BJ (cell line): ENCODE data around the gene SGSM1. TPM values are rescaled to one million over a fixed set of nuclear protein-coding genes. Genes with fewer than 3 reads are reported as not detected.

Experiments used
- CTCF ChIA-PET: fragments of 350-600 bp; formaldehyde crosslinking; extraction: SDS; loops from one replicate; lab custom pipeline; 2021; ENCODE audit warnings: antibody characterized with exemption, inconsistent platforms; lab: Yijun Ruan, JAX
- POLR2A ChIA-PET: fragments of 300-600 bp; sonication (Branson Sonifier 250); formaldehyde crosslinking; extraction: SDS; loops from one replicate; lab custom pipeline; 2021; ENCODE audit warnings: antibody characterized with exemption; lab: Charles Lee
- DNase-seq: peaks from one replicate; pipeline ENCODE4 v3.0.0-alpha.2; 2011; ENCODE audit warnings: low read depth
- H3K27me3 ChIP-seq: 2 replicates; pipeline ENCODE4 v1.6.0; 2011; ENCODE audit warnings: low read length; ENCODE audit not compliant: control insufficient read depth, insufficient read depth
- H3K36me3 ChIP-seq: 2 replicates; pipeline ENCODE4 v1.5.1; 2011; ENCODE audit warnings: low read length; ENCODE audit not compliant: control insufficient read depth, insufficient read depth
- H3K4me3 ChIP-seq: 2 replicates; pipeline ENCODE4 v1.5.1; 2011; ENCODE audit warnings: low read depth, mild to moderate bottlenecking, control low read depth, low read length
- polyA plus RNA-seq: library from polyadenylated mRNA; depleted of rRNA; stranded (reverse); fragments of >200 nt; gene quantifications from 2 replicates; pipeline ENCODE4 v1.2.3, GENCODE V29; 2011
- TF ChIP-seq, protein P1 (sequence below): IDR thresholded peaks from 2 replicates; pipeline ENCODE4 v1.5.1; 2011; ENCODE audit warnings: low read depth, mild to moderate bottlenecking, control low read depth, inconsistent platforms, low read length, moderate library complexity; ENCODE audit not compliant: insufficient read depth

The SGSM1 gene
- polyA plus RNA-seq, 1 experiment = not detected

DNA sequence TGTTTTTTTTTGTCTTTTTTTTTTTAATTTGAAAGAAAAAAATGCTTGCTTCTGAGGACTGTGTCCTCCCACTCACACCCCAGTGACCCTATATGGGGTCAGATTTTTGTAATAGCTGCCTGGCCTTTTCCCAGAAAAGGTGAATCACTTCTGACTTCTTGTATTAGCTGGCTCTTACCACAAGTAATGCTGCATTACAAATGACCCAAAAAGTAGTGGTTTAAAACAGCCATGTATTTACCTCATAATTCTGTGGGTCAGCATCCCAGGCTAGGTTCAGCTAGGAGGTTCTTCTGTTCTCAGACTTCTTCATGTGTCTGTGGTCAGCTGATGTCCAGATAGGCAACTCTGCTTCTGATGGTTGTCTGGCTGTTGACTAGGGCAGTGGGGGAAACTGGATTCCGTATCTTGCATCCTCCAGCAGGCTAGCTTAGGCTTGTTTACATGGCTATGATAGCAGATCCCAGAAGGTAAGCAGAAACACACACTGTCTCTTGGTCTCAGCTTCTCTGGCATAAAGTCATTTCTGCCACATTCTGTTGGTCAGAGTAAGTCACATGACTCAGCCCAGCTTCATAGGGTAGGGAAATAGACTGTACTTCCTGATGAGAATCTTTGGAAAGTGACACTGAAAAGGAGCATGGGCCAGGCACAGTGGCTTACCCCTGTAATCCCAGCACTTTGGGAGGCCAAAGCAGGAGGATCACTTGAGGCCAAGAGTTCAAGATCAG, 121.0 kb downstream of the SGSM1 start:
- TF ChIP-seq, protein P1, sequence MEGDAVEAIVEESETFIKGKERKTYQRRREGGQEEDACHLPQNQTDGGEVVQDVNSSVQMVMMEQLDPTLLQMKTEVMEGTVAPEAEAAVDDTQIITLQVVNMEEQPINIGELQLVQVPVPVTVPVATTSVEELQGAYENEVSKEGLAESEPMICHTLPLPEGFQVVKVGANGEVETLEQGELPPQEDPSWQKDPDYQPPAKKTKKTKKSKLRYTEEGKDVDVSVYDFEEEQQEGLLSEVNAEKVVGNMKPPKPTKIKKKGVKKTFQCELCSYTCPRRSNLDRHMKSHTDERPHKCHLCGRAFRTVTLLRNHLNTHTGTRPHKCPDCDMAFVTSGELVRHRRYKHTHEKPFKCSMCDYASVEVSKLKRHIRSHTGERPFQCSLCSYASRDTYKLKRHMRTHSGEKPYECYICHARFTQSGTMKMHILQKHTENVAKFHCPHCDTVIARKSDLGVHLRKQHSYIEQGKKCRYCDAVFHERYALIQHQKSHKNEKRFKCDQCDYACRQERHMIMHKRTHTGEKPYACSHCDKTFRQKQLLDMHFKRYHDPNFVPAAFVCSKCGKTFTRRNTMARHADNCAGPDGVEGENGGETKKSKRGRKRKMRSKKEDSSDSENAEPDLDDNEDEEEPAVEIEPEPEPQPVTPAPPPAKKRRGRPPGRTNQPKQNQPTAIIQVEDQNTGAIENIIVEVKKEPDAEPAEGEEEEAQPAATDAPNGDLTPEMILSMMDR = no peak
- no peaks in the 10 kb centered on the region; the same call in 1 of the 2 replicates for H3K27me3 ChIP-seq
- ChIA-PET CTCF (interaction anchor here (3.3 kb wide), 1 partner anchor 11 kb away, joined by 21 read pairs; no protein-coding TSS in a partner anchor), POLR2A (no interaction called here)
- H3K4me3 ChIP-seq = no peak overlapping the region
- no peak for DNase-seq
- H3K36me3 ChIP-seq = no peaks in the 10 kb centered on the region

DNA sequence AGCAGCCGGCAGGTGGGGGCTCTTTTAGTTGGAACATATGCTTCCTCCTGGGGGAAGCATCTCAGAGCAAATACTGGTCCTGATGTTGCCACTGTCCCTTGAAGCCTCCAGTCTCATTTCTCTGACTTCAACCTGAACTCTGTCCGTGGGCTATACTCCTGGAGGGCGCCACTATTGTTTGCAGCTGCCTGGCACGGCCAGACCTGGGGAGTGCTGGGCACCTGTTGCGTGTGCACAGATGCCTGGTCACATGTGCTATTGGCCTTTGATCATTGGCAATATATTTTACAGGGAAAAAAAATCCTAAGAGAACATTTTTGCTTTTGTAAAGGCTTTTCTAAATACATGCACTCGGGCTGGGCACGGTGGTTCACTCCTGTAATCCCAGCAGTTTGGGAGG, 122.3 kb downstream of the SGSM1 start:
- H3K27me3 ChIP-seq = no peaks in the 10 kb centered on the region; the same call in 1 of the 2 replicates
- no peak overlapping the region for H3K4me3 ChIP-seq
- TF ChIP-seq, protein P1 = no peak
- no peak for DNase-seq
- ChIA-PET CTCF (interaction anchor here (3.3 kb wide), 1 partner anchor 9 kb away, joined by 21 read pairs; no protein-coding TSS in a partner anchor), POLR2A (no interaction called here)
- no peaks in the 10 kb centered on the region for H3K36me3 ChIP-seq

DNA sequence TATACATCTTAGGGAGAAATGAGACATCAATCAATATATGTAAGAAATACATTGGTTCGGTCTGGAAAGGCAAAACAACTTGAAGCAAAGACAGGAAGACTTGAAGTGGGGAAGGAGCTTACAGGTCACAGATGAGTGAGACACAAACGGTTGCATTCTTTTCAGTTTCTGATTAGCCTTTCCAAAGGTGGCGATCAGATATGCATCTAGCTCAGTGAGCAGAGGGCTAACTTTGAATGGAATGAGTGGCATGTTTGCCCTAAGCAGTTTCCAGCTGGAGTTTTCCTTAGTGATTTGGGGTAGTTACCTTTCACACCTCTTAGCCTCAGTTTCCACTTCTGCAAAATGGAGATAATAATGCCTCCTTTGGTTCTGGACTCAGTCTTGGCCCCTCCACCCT, 124.7 kb downstream of the SGSM1 start:
- no peak for DNase-seq
- H3K36me3 ChIP-seq = no peaks in the 10 kb centered on the region
- POLR2A ChIA-PET = no interaction called here
- no peaks in the 10 kb centered on the region; the same call in 1 of the 2 replicates for H3K27me3 ChIP-seq
- H3K4me3 ChIP-seq = no peak overlapping the region
- CTCF ChIA-PET = interaction anchor here (0.8 kb wide), 1 partner anchor 8 kb away, joined by 3 read pairs; no protein-coding TSS in a partner anchor
- TF ChIP-seq, protein P1 = no peak

DNA sequence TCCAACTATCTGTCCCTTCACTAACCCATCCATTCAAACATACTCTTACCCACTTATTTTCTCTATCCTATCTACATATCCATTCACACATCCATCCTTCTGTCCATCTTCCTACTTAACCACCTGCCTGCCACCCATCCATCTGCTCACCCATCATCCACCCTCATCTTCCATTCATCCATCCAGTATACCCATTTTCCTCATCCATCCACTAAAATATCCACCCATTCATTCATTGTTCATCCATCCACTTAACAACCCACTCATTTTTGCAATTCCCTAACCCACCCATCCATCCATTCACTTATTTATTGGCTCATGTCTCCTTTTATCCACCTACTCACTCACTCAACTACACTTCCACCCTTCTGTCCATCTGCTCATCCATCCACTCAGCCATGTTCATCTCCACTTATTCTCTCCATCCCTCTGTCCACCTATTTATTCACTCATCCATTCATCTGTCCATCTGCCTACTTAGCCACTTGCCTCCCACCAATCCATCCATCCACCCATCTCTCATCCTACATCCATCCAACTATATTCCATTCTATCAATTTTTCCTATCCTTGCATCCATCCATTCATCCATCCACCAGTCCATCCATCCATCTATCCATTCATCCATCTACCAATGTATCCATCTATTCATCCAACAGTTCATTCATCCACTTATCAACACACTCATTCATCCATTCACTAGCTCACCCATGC, 129.9 kb downstream of the SGSM1 start:
- H3K4me3 ChIP-seq = no peak overlapping the region
- CTCF ChIA-PET = interaction anchor here (4.0 kb wide), 1 partner anchor 8 kb away, joined by 21 read pairs; no protein-coding TSS in a partner anchor
- TF ChIP-seq, protein P1 = no peak

DNA sequence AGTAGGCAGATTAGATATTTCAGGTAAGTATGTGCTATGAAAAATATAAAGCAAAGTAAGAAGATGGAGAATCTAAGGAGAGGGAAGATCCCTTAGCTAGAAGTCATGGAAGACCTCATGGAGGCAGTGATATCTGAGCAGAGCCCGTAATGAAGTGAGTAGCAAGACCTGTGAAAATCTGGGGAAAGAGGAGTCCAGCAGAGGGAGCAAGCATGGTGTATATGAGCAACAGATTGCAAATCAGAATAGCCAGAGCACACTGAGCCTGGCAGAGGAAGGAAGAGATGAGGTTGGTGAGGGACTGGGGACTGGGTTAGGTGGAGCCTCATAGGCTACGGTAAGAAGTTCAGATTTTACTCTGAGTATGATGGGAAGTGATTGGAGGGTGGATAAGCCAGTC, 131.1 kb downstream of the SGSM1 start:
- H3K36me3 ChIP-seq = no peaks in the 10 kb centered on the region
- no peak for DNase-seq
- ChIA-PET POLR2A (no interaction called here), CTCF (interaction anchor here (1.2 to 4.0 kb wide), 3 partner anchors 10 to 112 kb away, joined by 3 to 31 read pairs (median 21); no protein-coding TSS in a partner anchor)
- H3K27me3 ChIP-seq = no peaks in the 10 kb centered on the region
- TF ChIP-seq, protein P1 = no peak
- H3K4me3 ChIP-seq = no peak overlapping the region

More for the DNA sequence above, 129.9 kb downstream of the SGSM1 start:
- POLR2A ChIA-PET = no interaction called here
- Histone ChIP-seq H3K27me3 (no peaks in the 10 kb centered on the region; the same call in 1 of the 2 replicates), H3K36me3 (no peaks in the 10 kb centered on the region)
- DNase-seq = no peak
